GM21423 (cell line): ENCODE measurements around the gene CORT.
"Not testable (repeated sequence)": the region's sequence is repeated elsewhere in the genome, so short reads cannot be mapped to it uniquely, and the experiment has no call there.

Source experiments
- ATAC-seq: cut with Tn5 transposase; IDR thresholded peaks from one replicate; pipeline ENCODE4 v1.9.1; 2021; ENCODE audit warnings: mild to moderate bottlenecking, moderate library complexity; ENCODE audit not compliant: unreplicated experiment

The CORT gene

DNA sequence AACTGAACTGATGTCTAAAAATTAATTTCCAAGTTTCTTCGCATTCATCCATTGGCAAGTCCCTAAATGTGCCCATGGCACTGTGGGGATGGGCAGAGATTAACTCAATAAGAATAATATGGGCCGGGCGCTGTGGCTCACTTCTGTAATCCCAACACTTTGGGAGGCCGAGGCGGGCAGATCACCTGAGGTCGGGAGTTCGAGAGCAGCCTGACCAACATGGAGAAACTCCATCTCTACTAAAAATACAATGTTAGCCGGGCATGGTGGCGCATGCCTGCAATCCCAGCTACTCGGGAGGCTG is 24.4 kb downstream of the CORT start:
- ATAC-seq: not testable (repeated sequence)

DNA sequence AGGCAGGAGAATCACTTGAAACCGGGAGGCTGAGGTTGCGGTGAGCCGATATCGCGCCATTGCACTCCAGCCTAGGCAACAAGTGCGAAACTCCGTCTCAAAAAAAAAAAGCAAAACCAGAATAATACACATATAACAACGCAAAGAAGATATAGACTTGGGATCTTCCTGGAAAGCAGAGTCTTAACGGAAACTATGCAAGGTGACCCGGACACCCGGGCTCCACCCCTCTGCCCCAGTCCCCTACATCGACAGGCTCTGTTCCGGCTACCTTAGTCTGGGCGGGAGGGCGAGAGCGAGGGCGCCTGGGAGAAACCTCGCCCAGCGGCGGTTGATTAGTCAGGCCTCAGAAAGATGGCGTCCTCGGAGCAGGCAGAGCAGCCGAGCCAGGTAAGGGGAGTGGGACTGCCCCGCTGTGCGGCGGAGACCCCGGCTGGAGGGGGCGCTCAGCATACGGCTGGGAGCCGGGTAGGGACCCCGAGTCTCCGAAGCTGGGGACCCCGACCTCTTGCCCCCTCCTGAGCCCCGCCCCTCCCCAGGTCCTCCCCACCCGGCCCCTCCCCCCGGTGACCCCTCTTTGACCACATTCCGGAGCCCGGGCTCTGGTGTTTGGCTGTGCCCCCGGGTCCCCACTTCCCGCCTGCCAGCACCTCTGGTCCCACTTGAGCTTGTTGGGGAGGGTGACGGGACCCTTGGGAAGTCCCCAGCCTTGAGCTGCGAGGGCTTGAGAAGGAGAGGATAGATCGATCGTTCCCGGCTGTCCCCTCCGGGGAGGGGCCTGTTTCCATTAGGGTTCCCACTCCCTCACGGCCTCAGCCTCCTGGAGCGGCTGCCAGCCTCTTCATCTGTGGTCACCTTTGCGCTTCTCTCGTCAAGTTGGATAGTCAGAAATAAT is 25.0 kb downstream of the CORT start, which contains the start of gene PEX14:
TSS of gene PEX14 (plus strand) at position 338 of the 895 bp plus-strand sequence. CDS start at position 355, 17 bp downstream.
- ATAC-seq: peak; percentile 67

DNA sequence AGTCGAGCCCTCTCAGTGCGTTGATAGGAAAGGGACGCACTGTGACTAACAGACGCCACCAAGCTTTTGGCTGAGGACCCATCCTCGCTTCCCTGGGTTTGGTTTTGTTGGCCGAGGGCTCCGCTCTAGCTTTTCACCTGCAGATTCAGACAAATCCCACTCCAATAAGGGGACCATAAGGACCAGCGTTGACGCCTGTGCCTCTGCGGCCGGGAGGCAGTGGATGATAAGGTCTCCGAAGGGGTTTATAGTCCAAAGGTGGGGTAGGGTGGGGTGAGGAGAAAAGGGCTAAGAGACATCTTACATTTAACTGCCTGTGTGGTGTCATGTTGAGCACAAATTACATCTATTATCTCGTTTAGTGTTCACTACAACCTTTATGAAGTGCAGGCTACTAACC is 25.7 kb downstream of the CORT start:
- ATAC-seq: no peak

DNA sequence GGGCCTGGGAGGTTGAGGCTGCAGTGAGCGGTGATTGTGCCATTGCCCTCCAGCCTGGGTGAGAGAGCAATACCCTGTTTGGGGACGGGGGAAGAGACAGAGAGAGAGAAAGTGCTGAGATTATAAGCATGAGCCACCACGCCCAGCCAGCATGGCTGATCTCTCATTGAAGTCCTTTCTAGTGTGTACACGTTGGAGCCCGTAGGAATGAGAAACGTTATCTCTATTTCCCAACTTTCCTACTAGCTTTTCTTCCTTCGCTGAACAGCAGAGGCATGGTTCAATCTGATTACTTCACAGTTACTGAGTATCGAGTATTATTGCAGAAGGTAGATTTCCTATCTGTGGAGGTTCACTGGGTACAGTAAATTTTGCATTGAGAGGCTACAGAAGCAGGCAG is 29.5 kb downstream of the CORT start:
- no peak for ATAC-seq

DNA sequence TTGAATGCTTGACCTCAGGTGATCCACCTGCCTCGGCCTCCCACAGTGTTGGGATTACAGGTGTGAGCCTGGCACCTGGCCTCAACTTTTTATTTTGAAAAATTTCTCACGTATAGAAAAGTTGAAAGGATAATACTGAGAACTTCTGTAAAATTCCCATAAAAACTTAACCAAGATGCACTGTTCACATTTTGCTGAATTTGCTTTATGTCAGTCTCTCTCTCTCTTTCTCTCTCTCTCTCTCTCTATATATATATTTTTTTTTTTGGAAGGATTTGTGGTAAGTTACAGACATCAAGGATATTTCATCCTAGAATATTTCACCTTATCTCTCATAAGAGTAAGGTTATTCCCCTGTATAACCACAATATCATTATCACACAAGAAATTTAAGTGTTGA is 30.8 kb downstream of the CORT start:
- ATAC-seq: no peak

DNA sequence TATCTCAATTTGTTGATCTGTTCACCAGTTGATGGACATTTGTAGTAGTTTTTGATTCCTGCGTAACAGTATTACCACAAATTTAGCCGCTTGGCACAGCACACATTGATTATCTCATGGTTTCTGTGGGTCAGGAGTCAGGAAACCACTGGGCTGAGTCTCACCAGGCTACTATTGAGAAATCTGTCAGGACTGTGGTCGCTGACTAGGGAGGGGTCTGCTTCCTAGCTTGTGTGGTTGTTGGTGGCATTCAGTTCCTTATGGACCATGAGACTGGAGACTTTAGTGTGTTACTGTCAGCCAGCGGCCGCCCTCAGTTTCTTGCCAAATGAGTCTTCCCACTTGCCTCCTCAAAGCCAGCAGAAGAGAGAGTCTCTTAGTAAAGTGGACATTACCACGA is 34.7 kb downstream of the CORT start:
- no peak for ATAC-seq

DNA sequence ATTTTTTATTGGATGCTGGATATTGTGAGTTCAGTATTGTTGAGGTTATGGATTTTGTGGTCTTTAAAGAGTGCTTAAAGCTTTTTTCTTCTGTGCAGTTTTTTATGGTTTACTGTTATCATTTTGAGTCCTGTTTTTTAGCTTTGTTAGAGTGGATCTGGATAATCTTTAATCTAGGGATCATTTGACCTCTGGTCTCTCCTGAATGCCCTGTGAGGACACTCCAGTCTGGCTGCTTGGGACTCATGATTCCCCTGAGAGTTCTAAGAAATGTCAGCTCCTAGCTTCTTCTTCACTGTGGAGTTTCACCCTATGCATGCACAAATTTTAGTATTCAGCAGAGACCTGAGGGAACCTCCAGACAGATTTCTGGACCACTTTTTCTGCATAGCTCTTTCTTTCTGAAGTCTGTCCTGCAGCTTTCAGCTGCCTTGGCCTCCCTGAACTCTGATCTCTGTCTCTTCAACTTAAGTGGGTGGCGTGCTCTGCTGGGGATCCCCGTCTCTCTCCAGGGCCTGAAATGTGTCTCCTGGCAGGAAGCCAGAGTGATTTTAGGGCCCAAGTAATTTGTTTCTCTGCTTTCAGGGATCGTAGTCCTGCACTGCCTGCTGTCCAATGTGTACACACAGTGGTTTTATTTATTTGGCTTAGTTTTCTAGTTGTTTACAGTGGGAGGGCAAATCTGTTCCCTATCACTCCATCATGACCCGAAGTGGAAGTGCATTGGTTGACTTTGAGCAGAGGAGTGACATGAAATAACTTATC is 39.6 kb downstream of the CORT start:
- ATAC-seq: no peak

DNA sequence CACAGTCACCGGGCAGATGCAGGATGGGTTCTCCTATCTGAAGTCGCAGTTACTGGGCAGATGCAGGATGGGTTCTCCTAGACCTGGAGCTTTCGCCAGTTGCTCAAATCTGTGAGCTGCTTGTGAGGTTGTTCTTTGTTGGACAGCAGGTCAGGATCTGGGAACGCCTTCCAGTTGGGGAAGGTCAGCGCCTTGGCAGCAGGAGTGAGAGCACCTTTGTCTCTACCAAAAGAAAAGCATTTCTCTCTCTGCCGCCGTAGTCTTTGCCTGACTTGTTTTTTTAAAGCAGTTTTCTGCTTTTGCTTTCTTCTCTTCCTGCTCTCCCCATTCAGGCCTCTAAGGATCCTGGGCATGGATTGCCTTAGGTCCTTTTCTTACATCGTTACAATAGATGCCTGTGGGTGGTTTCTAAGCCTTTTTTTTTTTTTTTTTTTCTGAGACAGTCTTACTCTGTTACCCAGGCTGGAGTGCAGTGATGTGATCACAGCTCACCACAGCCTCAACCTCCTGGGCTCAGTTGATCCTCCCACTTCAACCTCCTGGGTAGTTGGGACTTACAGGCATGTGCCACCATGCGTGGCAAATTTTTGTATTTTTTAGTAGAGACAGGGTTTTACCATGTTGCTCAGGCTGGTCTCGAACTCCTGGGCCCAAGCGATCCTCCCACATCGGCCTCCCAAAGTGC is 40.6 kb downstream of the CORT start:
- no peak for ATAC-seq

DNA sequence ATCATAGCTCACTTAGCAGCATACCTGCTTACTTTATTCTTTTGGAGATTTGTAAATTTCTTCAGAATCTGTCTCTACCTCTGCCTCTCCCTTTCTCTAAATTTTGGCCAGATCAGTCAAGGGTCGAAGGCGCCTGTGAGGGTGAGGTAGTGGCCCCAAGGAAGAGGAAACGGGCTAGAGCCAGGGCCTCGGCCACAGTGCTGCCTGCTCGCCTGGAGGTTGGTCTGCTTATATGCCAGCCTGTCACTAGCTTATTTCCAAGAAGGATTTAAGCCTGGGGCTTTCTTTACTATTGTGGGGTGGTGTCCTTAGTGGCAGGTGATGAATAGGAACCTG is 44.6 kb downstream of the CORT start:
- ATAC-seq: no peak

DNA sequence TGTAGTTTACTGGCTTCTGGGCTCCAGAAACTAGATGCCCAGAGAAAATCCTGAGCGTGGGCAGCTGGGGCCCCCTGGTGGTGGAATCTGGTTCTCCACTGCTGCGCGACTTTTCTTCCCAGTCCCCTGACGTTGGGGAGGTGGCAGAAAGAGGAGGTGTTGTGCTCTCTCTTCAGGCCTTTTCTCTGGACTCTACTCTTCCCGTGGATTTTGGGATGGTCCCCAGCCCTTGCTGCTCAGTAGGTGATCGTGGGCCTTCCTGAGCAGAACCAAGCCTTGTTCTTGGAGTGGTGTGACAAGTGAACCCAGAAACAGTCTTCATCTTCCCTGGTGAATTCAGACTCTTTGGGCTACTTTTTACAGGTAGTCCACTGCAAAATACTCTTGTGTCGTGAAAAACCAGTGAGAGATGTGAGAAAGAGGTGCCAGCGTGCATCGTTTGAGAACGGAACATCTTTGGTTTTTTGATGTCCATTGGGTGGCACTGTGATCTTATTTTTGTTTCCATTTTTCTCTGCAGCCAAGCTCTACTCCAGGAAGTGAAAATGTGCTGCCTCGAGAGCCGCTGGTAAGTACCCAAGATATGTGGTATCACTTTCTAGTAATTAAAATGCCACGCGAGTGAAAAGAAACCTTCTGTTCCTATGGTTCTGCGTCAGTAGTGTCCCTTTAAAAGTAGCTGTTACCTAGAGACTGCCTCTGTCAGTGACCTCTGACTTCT is 45.1 kb downstream of the CORT start:
- peak; percentile 66 for ATAC-seq

DNA sequence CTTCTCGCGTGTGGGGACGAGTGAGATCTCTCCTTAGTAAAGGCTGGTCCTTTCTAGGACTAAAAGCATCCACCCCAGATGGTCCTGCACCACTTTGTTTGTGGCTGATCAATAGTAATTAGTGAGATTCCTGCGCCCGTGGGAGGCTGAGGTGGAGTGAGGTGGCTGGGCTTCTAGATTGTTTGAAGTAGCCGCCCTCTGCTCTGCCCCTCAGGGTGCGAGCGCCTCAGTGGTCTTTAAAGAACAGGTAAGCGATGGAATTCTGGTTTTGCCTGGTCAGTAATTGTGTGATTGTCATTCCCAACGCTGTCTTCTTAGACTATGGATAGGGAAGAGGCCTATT is 45.6 kb downstream of the CORT start:
- ATAC-seq: no peak

DNA sequence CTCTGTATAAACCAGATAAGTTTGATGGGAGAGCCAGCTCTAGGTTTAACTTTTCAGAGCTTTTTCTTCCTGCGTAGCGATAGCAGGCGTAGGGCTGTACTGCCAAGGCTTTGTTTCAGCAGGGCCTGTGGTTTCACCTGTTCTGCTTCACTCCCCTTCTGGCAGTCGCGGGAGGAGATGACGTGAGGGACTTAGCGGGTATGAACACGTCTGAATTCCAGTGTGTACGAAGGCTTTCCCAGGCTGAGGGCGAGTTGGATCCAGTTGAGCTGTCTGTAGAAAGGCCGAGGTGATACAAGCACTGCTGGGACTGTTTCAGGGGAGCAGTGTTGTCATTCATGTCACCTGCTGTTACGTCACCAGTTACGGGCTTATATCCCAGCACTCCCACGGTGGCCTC is 46.1 kb downstream of the CORT start:
- ATAC-seq: no peak

DNA sequence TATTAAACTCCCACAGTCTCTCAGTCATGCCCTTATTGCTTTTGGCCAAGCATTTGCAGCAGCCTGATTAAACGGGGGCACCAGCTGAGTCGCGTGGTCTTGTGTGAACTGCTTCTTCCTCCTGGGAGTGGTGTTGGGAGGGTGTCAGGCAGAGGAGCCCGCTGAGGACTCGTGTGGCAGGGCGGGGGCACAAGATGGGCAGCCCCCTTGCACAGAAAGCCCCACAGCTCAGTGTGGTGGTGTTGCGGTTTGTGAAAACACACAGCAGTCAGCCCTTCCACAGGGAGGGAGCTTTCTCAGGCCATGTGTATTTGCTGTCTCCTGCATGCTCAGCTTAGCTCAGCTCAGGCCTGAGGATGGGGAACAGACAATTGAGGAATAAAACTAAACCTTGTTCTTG is 47.3 kb downstream of the CORT start:
- no peak for ATAC-seq

DNA sequence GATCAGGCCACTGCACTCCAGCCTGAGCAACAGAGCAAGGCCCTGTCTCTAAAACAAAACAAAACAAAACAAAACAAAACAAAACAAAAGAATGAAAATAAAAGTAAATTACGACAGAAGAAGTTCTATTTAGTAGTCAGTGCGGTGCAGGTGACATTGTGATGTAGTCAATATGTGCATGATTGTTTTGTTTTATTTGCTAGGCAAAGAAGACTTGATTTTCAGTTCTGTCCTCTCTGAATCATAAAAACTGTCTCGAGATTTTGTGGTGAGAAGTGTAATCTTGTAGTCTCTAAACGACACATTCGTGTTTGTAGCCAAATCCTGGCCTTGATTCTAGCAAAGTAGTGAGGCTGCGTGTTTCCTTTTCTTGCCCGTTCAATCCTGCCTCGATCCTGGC is 48.4 kb downstream of the CORT start:
- no peak for ATAC-seq
